Stimulated activated naive CD8-positive, alpha-beta T cell treated with anti-CD3 and anti-CD28 coated beads, Interleukin-15, amount 100 ng/mL, for 72 hours (primary cell): ENCODE measurements around the gene MYO7B.

Experiments used
- ATAC-seq: fragments of 150-1000 bp; cut with Tn5 transposase; 2 replicates; pipeline ENCODE4 v1.10.0; 2021; ENCODE audit warnings: mild to moderate bottlenecking, moderate library complexity
- DNase-seq, 2 donors: peaks; one replicate each; pipeline ENCODE4 v3.0.0; 2021 to 2022
- H3K27ac Mint-ChIP-seq, 2 donors: one replicate each; pipeline ENCODE4 v1.8.0; 2022; ENCODE audit warnings: mild to moderate bottlenecking in 2 of 2, mixed read lengths in 2 of 2, moderate library complexity in 2 of 2
- H3K27me3 Mint-ChIP-seq: one replicate; pipeline ENCODE4 v1.8.0; 2022; ENCODE audit warnings: mixed read lengths
- H3K4me1 Mint-ChIP-seq: one replicate; pipeline ENCODE4 v1.8.0; 2022; ENCODE audit warnings: mild to moderate bottlenecking, mixed read lengths
- H3K4me3 Mint-ChIP-seq, 2 donors: one replicate each; pipeline ENCODE4 v1.8.0; 2022; ENCODE audit warnings: mild to moderate bottlenecking in 2 of 2, mixed read lengths in 2 of 2, moderate library complexity in 1 of 2
- H3K9me3 Mint-ChIP-seq, 2 donors: one replicate each; pipeline ENCODE4 v1.8.0; 2022; ENCODE audit warnings: mixed read lengths in 2 of 2

The MYO7B gene

DNA sequence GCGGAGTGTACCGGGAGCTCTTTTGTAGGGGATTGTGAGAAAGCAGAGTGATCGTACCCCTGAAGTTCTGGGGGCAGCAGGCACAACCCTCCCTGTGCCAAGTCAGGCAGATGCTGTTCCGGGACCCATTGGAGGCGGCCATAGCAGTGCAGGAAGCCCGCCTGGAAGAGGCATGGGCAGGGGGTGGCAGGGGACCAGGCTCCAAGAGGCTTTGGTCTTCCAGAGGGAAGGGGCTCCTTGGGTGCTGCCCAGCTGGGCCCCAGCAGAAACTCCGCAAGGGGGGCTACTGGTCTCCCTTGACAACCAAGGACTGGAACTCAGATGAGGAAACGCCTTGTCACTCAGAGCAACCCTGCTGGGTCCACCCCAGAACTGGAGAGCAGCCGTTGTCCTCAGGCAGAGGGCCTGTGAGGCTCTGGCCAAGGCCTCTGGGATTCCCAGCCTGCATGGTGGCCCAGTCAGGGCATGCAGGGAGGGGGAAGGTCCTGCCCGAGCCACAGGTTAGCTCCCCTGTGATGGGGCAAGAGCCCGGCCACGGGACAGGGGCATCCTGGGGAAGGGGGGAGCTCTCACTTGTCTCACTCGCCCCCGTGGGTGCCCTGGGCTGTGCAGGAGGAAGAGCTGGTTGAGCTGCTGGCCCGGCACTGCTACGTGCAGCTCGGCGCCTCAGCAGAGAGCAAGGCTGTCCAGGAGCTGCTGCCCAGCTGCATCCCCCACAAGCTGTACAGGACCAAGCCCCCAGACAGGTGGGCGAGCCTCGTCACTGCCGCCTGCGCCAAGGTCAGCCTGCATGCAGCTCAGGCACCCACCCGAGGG is 89.5 kb downstream of the MYO7B start:
- no peaks in the 10 kb centered on the region for H3K27me3 Mint-ChIP-seq
- H3K27ac Mint-ChIP-seq = peak overlapping the region in 1 of 2 donors; percentile 13
- no peaks in the 10 kb centered on the region for H3K4me1 Mint-ChIP-seq
- DNase-seq = no peak
- H3K9me3 Mint-ChIP-seq = no peaks in the 10 kb centered on the region
- H3K4me3 Mint-ChIP-seq = no peak overlapping the region
- ATAC-seq = no peak

DNA sequence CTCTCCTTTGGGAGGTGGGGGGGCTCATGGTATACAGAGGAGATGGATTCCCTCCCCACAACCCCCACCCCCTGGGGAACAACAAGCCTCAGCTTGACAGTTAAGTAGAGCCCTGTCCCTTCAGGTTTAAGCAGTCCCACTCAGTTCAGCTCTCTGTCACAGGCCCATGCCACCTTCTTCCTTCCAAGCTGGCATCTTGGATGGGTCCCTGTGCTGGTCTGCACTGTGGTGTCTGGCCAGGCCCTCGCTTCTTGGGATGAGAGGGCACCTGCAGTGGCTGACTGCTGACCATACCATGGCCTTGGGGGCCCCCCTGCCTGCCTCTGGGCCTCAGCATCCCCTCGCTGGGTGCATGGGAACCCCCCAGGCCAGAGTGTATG is 90.1 kb downstream of the MYO7B start:
- Mint-ChIP-seq H3K4me3 (no peak overlapping the region), H3K27ac (no peak overlapping the region), H3K27me3 (no peaks in the 10 kb centered on the region)

GRCh38 chr2:127626175-127626574 is 90.7 kb downstream of the MYO7B start:
- Mint-ChIP-seq H3K9me3 (no peaks in the 10 kb centered on the region), H3K27ac (peak overlapping the region in 1 of 2 donors; percentile 56), H3K4me1 (no peaks in the 10 kb centered on the region), H3K4me3 (no peak overlapping the region), H3K27me3 (no peaks in the 10 kb centered on the region)
- DNase-seq = no peak
- ATAC-seq = no peak

More for the DNA sequence above, 90.1 kb downstream of the MYO7B start:
- Mint-ChIP-seq H3K4me1 (no peaks in the 10 kb centered on the region), H3K9me3 (no peaks in the 10 kb centered on the region)
- ATAC-seq (no peak), DNase-seq (no peak)

- Mint-ChIP-seq H3K27ac (no peak overlapping the region), H3K9me3 (no peaks in the 10 kb centered on the region), H3K4me1 (no peaks in the 10 kb centered on the region), H3K4me3 (no peak overlapping the region), H3K27me3 (no peaks in the 10 kb centered on the region)
- ATAC-seq = no peak
- no peak for DNase-seq
These were observed 91.6 kb downstream of the MYO7B start for GRCh38 chr2:127626917-127627739.

- no peak overlapping the region for H3K4me3 Mint-ChIP-seq
- no peaks in the 10 kb centered on the region for H3K9me3 Mint-ChIP-seq
- peaks cover 8% of the 10 kb centered on the region for H3K4me1 Mint-ChIP-seq
- ATAC-seq (no peak), DNase-seq (no peak)
- no peaks in the 10 kb centered on the region for H3K27me3 Mint-ChIP-seq
- no peak overlapping the region for H3K27ac Mint-ChIP-seq
These were observed 92.5 kb downstream of the MYO7B start for GRCh38 chr2:127627740-127628571.

DNA sequence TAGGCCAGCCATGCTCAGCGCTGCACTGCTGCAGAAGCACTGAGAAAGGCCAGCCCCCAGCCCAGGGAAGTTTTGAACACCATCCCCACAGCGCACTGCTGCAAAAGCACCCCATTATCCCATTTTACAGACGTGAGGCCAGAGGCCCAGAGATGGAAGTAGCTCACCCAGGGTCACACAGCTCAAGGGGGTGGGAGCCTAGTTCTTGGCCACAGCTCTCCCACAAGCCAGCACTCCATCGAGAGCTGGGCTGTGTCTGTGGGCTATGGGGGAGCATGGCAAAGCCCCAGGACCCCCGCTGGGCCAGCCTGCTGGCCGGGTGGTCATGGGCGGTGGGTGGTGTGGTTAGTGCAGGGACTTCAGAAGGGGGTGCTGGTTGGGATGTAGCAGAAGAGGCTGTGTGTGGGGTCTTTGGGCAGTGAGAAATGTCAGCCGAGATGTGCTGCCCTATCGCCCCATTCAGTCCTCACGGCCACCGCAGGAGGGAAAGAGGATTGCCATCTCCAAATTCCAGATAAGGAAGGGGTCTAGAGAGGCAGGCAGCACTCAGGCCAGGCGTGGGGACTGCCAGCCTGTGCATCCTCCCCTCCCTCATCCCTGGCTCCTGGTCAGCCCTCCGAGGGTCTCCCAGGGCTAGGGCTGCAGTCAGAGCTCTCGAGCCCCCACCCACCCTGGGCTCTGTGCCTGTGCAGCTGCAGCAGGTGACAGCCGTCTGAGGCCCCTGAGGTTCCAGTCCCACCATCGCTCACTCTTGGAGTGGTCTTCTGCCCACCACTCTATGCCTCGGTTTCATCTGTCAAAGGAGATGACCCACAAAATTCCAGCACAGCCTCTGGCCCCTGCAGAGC is 93.5 kb downstream of the MYO7B start:
- no peak overlapping the region for H3K27ac Mint-ChIP-seq
- H3K4me1 Mint-ChIP-seq = peaks cover 18% of the 10 kb centered on the region
- H3K4me3 Mint-ChIP-seq = no peak overlapping the region
- H3K9me3 Mint-ChIP-seq = no peaks in the 10 kb centered on the region
- DNase-seq (no peak), ATAC-seq (no peak)
- no peaks in the 10 kb centered on the region for H3K27me3 Mint-ChIP-seq

DNA sequence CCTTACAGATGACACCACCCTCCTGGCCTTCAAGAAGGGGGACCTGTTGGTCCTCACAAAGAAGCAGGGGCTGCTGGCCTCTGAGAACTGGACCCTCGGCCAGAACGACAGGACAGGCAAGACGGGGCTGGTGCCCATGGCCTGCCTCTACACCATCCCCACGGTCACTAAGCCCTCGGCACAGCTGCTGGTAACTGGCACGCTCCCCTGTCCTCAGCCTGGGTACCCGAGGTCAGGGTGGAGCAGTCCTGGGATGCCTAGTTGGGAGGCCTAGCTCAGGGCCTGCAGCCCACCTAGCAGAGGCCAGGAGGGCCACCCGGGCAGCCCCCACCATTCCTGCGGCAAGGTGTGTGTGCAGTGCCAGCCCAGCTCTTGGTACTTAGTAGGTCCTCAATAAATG is 94.2 kb downstream of the MYO7B start:
- Mint-ChIP-seq H3K4me3 (no peak overlapping the region), H3K27me3 (no peaks in the 10 kb centered on the region), H3K9me3 (no peaks in the 10 kb centered on the region), H3K27ac (no peak overlapping the region), H3K4me1 (peaks cover 23% of the 10 kb centered on the region)
- ATAC-seq (no peak), DNase-seq (no peak)

- ATAC-seq = no peak
- no peak for DNase-seq
- H3K27ac Mint-ChIP-seq = peak overlapping the region in 1 of 2 donors; percentile 9
- H3K4me1 Mint-ChIP-seq = peaks cover 29% of the 10 kb centered on the region
- no peaks in the 10 kb centered on the region for H3K27me3 Mint-ChIP-seq
- no peak overlapping the region for H3K4me3 Mint-ChIP-seq
- no peaks in the 10 kb centered on the region for H3K9me3 Mint-ChIP-seq
These were observed 94.8 kb downstream of the MYO7B start for GRCh38 chr2:127630096-127630863.

- ATAC-seq (peak; percentile 5), DNase-seq (no peak)
- H3K27me3 Mint-ChIP-seq = no peaks in the 10 kb centered on the region
- H3K9me3 Mint-ChIP-seq = no peaks in the 10 kb centered on the region
- H3K27ac Mint-ChIP-seq = no peak overlapping the region
- H3K4me1 Mint-ChIP-seq = peaks cover 34% of the 10 kb centered on the region
- H3K4me3 Mint-ChIP-seq = no peak overlapping the region
These were observed 95.5 kb downstream of the MYO7B start for GRCh38 chr2:127630864-127631540.

DNA sequence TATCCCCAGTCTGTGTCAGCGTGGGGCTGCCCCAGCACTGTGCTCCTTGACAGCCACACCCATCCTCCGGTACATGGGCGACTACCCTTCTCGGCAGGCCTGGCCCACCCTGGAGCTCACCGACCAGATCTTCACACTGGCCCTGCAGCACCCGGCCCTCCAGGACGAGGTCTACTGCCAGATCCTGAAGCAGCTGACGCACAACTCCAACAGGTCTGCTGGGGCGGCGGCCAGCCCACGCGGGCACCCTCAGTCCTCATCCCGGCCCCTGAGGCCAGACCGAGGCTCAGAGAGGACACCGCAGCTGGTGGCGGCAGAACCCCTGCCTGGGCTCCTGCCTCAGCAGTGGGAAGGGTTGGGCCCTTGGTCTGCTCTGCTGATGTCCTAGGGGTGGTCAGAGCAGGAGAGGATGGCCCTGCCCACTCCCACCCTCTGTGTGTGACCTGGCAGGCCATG is 96.1 kb downstream of the MYO7B start:
- Mint-ChIP-seq H3K27me3 (no peaks in the 10 kb centered on the region), H3K4me3 (no peak overlapping the region), H3K9me3 (no peaks in the 10 kb centered on the region), H3K4me1 (peaks cover 39% of the 10 kb centered on the region), H3K27ac (no peak overlapping the region)
- no peak for ATAC-seq
- no peak for DNase-seq

DNA sequence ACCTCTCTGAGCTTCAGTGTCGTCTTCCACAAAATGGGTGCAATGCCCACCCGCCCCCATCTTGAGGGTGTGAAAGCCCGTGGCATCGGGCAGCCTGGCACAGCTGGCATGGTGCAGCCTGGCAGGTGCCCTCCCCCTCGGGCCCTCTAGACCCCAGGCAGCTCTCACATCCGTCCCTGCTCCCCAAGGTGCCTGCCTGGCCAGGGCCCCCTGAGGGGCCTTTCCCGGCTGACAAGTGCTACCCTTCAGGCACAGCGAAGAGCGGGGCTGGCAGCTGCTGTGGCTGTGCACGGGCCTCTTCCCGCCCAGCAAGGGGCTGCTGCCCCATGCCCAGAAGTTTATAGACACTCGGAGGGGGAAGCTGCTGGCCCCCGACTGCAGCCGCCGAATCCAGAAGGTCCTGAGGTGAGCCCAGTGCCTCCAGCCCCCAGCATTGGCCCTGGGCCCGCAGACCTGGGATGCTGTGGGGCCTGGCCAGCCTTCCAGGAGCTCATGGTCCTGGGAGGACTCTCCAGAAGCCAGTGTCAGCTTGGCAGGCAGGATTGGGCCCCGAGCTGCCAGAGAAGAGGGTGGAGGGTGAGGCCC is 96.6 kb downstream of the MYO7B start:
- ATAC-seq (no peak), DNase-seq (no peak)
- no peak overlapping the region for H3K4me3 Mint-ChIP-seq
- no peak overlapping the region for H3K27ac Mint-ChIP-seq
- H3K27me3 Mint-ChIP-seq = no peaks in the 10 kb centered on the region
- no peaks in the 10 kb centered on the region for H3K9me3 Mint-ChIP-seq
- peaks cover 44% of the 10 kb centered on the region for H3K4me1 Mint-ChIP-seq

DNA sequence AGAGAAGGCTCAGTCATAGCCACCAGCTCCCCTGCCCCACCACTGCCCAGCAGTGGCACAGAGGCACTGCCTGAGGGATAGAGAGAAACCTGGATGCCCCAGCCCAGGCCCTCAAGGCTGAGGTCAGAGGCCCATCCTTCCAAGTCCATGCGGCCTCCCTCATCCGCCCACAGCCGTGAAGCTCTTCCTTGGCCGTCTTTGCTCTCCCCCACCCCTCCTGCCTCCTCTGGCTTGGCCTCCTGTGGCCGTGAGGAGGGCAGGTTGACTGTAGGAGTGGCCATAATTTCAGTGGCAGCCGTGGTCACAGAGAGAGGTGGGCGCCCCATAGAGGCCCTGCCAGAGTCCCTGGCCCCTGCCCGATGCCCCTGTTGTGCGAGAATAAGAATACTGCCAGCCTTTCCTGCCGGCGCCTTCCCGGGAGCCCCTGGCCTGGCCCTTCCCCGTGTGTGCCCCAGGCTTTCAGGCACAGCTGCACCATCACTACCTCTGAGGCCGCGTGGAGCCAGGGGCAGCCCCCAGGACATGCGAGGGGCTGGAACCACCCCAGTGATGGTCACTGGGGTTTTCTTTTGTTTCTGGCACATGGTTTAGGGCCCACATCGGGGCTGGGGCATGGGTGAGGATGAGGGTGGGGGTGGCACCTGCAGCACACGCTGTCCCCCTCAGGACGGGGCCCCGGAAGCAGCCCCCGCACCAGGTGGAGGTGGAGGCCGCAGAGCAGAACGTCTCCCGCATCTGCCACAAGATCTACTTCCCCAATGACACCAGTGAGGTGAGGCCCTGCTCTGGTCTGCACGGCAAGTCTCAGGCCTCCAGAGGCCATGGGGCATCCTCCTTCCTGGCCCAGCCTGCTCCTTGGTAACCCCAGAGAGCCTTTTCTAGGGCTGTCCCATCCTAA is 97.4 kb downstream of the MYO7B start:
- no peaks in the 10 kb centered on the region for H3K9me3 Mint-ChIP-seq
- ATAC-seq (peak; percentile 27), DNase-seq (no peak)
- no peaks in the 10 kb centered on the region for H3K27me3 Mint-ChIP-seq
- H3K4me1 Mint-ChIP-seq = peaks cover 52% of the 10 kb centered on the region
- H3K4me3 Mint-ChIP-seq = peak overlapping the region in 1 of 2 donors; percentile 34
- H3K27ac Mint-ChIP-seq = peak overlapping the region; percentile 72 to 91
